GM19043 (cell line): ENCODE results near the gene SMYD3.

Experiments
- ATAC-seq: cut with Tn5 transposase; IDR thresholded peaks from one replicate; pipeline ENCODE4 v1.9.1; 2021; ENCODE audit warnings: low read depth; ENCODE audit not compliant: unreplicated experiment

SMYD3 gene

DNA sequence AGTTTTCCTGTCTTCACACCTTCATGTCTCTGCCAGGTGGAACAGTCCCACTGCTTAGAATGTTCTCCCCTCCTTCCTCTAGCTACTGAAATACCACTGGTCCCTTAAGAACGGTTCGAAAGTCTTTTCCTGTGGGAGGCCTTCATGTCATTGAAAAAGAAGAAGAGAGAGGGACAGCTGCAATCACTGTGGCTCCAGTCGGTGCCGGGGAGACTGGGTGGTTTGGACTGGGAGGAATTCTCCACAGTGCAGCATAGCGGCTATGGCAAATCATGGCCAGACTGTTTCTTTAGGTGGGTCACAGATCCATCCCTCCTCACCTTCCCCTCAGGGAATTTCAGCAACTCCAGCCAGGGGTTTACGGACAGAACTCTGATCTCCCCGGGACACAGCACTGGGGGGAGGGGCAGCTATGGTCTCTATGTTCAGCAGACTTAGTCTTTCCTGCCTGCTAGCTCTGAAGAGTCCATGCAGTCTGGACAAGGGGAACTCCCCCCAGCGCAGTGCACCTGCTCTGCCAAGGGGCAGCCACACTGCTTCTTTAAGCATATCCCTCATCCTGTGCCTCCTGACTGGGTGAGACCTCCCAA, 567.2 kb downstream of the SMYD3 start:
- ATAC-seq, result no peak

DNA sequence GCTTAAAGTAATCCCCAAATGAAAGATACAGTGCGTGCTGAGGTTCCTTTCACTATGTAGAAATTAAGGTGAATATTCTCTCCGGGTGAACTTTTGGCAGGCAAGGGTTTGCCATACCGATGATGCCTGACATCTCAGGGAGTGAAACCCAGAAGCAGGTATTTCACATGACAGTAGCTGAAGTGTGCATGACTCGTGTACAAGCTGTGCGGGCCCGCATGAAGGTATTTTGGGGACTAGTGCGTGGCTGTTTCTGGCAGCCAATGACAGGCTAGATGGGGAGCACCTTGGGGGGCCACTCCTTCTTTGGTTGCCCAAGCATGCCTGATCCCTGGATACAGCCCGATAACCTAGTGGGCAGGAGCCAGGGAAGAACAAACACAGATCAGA, 569.0 kb downstream of the SMYD3 start:
- ATAC-seq, result no peak

DNA sequence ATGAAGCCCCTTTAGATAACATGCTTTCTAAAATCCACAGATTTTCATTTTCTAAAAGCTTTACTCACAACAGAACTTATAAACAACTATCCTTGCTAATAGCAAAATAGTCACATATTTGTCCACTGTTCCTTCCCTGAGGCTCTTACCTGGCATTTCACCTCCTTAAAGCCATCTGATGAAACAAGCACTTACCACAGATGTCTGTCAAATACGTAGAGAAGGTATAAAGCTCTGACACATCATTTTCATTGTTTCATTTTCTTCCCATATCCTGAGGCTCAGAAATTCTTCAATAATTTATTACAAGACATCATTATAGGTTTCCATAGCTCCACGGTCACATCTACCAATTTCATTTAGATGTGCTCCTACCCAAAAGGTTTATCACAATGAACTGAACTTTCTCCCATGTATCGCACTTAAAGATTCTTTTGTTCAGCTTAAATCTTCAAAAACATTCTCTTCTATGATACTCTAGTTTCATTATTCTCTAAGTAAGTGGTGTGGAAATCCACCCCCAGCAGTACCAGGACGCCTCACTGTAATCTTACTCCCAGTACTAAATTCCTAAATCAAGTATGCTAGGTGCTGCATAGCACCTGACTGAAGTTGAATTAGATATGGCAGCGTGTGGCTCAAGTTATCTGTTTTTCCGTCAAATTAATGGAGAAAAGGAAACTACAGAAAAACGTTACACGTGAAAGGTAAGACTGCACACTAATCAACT, 569.6 kb downstream of the SMYD3 start:
- no peak for ATAC-seq

DNA sequence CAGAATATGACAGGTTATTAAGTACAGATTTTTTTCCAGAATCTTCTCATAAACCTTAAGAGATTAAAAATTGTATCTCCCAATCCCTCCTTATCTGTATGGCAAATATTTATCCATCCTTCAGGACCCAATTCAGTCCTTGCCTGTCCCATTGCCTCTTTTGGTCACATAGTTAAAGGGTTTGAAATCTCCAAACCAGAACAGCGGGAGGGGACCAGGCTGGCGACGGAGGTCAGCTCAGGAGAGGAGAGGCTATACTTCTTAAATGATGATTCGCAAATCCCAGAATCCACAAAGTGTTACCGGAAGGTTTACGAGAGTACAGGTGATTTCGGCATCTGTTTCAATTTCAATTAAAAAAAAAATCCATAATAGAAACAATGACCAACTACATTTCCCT, 572.7 kb downstream of the SMYD3 start:
- no peak for ATAC-seq

DNA sequence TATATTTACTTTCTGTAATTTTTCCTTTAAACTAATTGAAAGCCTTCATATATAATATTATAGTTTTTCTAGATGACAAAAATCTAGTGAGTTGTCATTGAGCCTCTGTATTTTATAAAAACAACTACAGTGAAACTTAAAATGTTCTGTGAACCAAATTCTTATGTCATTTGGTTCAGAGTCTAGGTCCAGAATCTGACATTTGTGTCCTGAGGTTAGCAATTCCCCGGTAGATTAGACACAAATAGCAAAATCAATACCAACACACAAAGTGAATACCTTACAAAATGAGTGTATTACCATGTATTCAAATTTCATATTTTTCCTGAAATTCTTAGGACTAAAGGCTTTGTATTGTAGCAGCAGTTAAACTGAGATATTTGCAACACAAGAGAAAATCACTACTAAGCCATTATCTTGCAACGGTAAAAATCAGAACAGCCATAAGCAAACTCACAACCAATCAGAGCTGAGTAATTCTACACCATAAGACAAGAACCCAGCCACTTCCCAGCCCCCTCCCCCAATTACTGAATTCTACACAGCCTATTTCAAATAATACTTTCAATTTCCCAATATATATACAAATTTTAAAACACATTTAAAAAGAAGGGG, 573.5 kb downstream of the SMYD3 start:
- ATAC-seq, result no peak

DNA sequence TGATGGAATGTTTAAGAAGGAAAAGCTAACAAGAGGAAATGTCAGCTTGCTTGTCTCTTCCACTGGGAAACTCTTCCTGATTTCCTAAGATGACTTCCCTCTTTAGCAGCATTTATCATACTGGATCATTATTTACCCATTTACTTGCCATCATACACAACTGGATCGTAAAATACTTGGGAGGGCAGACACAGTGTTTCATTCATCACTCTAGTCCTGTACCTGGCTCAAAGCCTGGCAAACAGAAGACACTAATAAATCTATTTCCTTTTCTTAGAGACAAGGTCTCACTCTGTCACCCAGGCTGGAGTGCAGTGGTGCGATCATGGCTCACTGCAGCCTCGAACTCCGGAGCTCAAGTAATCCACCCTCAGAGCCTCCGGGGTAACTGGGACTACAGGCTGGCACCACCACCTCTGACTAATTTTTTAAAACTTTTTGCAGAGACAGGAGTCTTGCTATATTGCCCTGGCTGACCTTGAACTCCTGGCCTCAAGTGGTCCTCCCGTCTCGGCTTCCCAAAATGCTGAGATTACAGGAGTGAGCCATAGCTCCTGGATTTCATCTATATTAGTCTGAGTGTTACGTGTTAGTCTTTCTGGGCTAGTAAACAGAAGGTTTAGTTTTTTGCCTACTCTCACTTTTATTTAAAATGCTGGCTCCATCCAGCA, 574.6 kb downstream of the SMYD3 start:
- ATAC-seq, result no peak

DNA sequence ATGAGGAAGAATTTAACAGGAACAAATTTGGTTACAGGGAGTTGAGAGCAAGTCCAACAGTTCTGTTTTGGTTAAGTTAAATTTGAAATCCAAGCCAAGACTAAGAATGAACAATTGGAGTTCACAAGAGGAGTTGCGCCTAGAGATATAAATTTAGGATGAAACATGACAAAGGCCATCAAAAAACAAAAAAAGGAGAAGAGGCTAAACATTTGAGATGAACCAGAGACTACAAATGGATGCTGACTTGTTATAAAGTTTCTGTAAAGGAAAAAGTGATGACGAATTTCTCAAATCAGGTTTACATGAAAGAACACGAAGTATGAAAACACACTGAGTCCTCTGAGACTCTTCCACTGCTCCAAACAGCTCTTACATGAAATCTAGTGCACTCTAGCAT, 575.6 kb downstream of the SMYD3 start:
- ATAC-seq, result no peak

DNA sequence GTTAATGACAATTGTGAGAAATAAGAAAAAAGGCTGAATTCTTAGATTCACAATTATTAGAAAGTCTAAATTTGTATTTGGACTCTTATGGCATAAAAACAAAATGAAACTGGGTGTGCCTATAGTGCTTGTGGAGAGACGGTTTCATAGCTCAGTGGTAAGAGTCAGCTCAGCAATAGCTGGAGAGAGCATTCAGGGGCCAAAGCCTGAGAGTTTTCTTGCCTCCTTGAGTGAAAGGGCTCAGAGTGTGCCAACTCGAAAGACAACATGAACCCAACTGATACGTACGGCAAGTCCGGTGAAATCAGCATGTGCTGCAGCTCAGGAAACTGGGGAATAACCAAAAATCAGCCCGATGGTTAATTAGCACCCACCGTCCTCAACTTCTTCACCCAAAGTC, 577.9 kb downstream of the SMYD3 start:
- ATAC-seq, result no peak

DNA sequence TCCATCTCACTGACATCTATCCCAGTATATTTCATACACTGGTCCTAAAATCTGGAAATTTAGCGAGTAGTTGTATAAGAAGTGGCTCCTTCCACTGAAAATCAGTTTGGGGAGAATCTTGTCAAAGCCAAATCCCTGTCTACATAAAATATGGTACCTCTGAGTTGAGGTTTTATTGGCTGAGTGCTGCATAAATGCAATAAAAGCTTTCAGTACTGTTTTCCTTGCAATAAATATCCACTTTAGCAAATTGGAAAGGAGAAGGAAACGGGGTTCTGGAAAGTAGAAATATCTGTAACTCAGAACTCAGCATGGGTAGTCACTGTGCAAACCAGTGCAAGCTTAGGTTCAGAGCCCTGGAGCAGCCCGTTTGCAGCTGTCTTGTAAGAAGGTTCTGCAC, 580.2 kb downstream of the SMYD3 start:
- no peak for ATAC-seq

DNA sequence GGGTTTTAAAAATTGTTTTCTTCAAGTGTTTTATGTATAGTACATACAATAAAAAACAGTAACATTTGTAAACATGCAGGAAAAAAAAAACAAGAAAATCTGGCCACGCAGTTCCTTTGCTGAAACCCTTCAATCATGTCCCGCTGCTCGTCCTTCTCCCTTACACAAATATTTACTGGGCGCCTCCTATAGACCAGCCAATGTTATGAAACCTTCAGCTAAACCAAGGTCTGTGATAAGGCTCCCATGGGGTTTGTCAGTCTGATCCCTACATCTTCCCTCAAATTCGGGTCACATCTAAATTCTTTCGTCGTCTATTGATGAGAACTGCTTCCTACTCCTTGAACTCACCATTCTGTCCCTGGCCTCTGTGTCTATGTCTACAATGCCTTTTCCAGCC, 583.9 kb downstream of the SMYD3 start:
- ATAC-seq, result no peak

DNA sequence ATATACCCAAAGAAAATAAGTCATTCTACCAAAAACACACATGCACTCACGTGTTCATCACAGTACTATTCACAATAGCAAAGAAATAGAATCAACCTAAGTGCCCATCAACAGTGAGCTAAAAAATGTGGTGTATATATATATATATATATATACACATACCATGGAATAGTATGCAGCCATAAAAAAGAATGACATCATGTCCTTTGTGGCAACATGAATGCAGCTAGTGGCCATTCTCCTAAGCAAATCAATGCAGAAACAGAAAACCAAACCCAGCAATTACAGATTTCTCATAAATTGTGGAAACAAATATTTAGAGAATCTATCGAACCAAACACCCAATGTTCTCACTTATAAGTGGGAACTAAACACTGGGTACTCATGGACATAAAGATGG, 585.7 kb downstream of the SMYD3 start:
- ATAC-seq, result no peak

DNA sequence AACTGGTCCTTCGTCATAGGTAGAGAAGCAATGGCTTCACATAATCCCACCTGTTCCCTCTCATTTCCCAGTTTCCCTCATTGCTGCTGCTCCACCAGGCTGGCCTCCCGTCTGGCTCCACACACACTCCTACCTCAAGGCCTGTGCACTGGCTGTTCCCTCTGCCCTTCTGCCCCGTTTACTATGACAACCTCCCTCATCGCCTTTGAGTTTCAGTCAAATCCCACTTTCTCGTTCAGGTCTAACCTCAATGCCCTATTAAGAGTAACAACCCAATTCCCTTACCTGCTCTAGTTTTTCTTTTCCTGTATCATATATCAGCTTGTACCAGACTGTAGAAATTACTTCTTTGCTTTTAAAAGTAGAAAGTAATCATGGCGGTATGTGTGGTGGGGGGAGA, 589.7 kb downstream of the SMYD3 start:
- no peak for ATAC-seq

DNA sequence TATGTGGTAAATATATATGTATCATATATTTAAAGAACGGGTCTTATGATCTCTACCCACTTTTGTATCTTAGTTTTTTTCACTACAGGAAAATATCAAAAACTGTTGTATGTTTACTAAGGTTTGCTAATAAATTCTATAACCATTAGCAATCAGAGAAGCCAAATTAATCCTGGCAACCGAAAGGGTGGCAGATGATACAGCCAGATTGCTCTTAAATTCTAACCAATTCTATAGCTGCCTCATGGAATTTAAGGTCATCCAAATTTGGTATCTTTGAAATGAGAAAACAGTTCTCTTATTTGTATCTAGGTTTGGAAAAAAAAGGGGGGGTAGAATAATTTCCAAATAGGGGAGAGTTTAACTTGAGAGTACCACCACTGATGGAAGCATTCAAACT, 591.2 kb downstream of the SMYD3 start:
- ATAC-seq, result no peak

DNA sequence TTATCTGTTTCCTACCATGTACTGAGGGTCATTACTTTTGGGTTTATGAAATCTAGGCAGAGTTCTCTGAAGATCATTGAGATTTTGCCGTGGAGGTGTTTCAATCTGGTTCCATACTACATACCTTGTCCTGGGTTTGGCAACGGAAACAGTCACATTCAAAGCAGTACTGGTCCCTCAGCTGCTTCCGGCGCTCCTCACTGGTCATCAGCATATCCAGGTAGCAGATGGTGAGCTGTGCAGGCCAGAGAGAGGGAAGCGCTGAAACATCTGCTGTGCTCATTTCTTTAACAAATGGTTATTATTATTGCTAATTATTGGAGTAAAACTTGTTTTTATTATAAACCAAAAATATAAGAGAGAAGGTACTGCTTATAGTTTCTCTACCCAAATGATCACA, 591.7 kb downstream of the SMYD3 start:
- no peak for ATAC-seq

DNA sequence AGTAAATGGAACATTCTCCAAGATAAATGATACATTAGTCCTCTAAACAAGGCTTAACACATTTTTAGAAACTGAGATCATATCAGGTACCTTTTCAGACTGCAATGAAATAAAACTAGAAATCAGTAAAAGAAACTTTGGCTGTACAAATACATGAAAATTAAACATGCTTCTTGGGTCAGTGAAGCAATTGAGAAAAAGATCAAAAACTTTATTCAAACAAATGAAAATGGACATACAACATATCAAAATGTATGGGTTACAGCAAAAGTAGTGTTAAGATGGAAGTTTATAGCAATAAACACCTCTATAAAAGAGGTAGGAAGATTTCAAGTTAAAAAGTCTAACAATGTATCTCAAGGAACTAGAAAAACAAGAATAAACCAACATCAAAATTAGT, 598.5 kb downstream of the SMYD3 start:
- ATAC-seq, result no peak

DNA sequence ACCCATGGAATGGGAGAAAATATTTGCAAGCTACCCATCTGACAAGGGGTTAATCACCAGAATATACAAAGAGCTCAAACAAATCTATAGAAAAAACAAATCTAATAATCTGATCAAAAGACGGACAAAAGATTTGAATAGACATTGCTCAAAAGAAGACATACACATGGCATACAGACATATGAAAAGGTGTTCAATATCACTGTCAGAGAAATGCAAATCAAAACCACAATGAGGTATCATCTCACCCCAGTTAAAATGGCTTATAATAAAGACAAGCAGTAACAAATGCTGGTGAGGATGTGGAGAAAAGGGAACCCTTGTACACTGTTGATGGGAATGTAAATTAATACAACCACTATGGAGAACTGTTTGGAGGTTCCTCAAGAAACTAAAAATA, 600.9 kb downstream of the SMYD3 start:
- ATAC-seq, result no peak

DNA sequence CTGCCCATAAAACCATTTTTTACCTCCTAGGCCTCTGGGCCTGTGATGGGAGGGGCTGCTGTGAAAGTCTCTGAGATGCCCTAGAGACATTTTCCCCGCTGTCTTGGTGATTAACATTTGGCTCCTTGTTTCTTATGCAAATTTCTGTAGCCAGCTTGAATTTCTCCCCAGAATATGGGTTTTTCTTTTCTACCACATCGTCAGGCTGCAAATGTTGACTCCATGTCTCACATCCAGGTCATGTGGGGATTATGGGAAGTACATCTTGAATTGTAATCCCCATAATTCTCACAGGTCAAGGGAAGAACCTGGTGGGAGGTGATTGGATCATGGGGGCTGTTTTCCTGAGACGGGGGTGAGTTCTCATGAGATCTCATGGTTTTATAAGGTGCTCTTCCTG, 603.2 kb downstream of the SMYD3 start:
- no peak for ATAC-seq

DNA sequence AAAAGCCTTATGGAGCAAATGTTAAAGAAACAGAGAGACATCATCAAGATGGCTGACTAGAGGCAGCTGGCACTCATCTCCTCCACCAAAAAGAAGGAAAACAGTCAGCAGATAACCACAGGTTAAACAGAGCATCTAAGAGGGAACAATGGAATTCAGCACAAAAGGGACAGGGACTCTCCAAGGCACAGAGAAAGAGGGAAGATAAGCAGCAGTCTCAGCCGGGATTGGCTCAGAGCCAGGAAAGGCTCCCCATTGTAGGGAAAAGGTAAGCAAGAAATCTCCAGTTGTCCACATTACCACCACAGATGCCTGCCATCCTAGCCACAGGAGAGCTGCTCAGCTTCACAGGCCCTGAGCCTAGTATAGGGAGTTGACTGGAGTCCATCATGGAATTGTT, 605.5 kb downstream of the SMYD3 start:
- no peak for ATAC-seq

DNA sequence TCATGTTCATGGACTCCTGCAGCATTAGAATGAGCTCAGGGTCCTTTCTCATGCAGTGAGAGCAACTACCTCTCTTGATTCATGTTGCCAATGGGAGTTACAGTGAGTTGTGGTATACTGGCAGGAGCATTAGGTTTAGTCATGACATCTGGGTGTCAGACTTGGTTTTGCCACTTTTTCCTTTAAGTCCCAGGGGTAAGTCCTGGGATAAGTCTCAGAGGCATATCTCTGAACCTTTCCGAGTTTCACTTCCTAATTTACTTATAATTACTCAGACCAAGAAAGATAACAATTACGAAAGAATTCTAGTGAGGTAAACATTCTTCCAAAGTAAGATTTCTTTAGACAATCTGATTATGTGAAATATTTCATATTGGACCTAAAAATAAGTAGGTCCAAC, 606.0 kb downstream of the SMYD3 start:
- no peak for ATAC-seq

DNA sequence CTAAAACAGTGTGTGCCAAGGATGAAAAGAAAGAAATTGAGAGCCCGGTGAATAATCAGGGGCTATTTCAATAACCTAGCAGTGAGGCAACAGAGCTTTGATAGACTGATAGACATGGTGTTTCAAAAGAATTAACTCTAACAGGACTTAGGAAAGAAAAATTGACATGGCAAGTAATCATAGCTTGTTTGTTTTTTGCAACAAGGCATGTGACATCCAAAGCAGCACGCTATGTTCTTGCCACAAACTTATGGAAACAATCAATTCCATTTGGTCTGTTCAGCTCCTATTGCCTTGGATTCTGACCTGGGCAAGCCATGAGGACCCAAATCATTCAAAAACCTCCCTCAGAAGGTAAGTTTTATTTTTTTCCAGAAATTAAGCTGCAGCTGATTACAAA, 608.5 kb downstream of the SMYD3 start:
- no peak for ATAC-seq

DNA sequence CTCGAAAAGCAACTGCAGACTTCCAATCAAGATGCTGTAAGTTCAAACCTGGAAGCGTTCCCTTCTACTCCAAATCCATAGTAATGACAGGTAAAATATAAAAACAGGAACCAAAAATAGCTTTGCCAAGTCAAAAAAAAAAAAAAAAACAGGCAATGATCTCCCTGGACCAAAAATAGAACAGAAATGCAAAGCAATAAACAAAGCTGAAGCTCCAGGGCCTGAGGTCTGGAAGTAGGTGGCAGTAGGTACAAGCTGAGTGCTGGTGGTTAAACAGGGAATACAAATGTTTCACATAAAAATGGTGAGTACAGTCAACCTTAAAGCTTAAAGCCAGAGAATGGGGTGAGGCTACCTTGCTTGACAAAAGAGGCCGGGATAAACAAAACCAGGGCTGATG, 610.8 kb downstream of the SMYD3 start:
- no peak for ATAC-seq

DNA sequence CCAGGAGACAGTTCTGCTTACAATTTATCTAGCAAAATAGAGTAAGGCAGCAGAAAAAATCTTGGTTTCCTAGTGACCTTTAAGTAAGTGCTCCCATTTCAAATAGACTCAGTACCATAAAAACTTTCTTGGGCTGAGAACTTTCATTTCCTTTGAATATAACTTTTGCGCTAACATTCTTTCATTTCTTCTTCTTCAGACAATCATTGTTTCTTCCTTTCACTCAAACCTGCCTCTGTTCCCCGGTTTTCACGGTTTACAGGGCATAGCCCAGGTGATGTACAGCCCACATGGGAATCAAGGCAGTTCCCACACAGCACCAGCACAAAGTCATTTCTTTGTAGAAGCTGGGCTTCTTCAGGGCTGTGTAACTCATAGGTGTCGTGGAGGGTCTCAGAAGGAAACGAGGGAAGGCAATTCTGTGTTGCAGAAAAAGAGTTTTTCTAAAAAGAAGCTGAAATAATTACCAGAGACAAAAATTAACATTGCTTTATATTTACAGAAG, 611.6 kb downstream of the SMYD3 start:
- no peak for ATAC-seq
